A549 treated with CORT108297 at 1 μM for 4 hours (cell line): Measurements from ENCODE around the gene HTR3D. TPM values are rescaled to one million over a fixed set of nuclear protein-coding genes. Genes with fewer than 3 reads are reported as not detected.

Source experiments
- total RNA-seq: library from RNA; stranded (reverse); fragments of 200-300 nt; extraction: Qiagen RNA extraction; gene quantifications from 5 replicates; pipeline ENCODE4 v1.2.3, GENCODE V29; 2022

The HTR3D gene, protein sequence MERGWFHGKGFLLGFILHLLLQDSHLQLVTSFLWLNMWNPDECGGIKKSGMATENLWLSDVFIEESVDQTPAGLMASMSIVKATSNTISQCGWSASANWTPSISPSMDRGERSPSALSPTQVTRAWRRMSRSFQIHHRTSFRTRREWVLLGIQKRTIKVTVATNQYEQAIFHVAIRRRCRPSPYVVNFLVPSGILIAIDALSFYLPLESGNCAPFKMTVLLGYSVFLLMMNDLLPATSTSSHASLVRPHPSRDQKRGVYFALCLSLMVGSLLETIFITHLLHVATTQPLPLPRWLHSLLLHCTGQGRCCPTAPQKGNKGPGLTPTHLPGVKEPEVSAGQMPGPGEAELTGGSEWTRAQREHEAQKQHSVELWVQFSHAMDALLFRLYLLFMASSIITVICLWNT
- not detected in 5 replicates for total RNA-seq

DNA sequence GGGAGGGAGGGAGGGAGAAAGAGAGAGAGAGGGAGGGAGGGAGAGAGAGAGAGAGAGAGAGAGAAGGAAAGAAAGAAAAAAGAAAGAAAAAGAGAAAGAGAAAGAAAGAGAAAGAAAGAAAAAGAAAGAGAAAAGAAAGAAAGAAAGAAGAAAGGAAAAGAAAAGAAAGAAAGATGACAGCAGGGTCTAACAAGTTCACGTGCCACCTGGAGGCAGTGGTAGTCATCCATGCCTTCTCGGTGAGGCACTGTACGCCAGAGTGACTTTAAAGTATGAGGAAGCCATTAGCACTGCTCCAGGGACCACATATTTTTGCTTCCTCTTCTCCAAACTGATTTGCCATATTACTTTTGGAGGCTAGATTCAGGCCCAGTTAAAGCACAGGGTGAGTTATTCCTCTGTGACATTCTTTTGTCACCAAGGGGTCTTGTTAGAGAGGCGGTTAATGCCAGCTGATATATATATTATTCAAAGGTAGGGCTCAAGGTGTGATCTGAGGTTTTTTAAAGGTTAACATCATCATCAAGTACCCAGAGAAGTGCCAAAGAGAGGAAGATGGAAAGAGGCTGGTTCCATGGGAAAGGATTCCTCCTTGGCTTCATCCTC lies at the start of gene HTR3D:
TSS of gene HTR3D (plus strand) at position 556 of the 606 bp plus-strand sequence. CDS start at position 556, 0 bp downstream.

DNA sequence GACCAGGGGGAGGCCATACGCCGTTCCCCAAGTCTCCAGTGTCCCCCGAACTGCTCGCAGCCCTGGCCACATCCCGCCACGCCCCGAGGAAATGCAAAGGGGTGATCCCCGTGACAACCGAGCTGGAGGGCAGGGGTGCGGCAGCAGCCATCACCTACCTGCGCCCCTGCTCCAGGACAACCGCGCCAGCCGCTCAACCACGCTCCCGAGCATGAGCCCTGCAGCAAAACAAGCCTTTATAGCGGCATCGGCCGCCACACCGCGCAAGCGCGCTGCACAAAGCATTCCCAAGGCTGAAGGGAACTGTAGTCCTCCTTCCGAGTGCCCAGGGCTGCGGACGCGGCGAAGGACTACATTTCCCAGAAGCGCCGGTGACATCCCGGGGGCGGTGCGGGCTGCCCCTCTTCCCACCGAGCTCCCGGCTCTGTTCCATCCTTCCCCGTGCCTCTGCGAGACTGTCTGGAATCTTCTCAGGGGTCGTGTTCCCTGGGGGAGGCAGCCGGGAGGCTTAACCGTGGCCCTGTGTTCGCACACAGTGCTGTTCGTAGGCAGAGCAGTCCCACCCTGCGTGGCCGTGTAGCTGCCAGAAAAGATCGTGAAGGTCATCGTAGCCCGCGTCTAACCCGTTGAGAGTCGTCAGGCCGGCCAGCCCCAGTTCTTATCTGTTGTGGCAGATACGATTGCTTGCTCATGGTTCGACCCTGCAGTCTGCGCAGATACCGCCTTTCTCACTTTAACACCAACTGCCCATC lies 13.7 kb upstream of the HTR3D start, which contains the start of gene ABCC5:
TSS of gene ABCC5 (minus strand) at position 213 of the 752 bp plus-strand sequence. CDS start 3,492 bp downstream, outside the sequence.

DNA sequence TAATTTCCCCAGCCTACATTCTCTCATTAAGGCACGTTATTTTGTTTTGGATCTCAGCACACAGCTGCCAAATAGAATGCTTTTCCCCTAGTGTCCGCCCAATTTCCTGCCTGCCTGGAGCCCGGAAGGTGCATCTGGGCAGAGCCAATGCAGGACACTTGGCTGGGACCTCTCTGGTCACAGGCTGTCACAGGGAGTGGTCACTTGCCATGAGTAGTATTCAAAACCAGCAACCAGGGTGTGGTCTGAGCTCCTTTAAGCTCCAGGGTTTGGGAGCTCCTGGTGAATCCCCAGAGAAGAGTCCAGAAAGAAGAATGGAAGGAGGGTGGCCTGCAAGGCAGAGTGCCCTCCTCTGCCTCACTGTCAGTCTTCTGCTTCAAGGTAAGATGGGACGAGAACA lies 21.2 kb downstream of the HTR3D start, which contains the start of gene HTR3C:
TSS of gene HTR3C (plus strand) at position 281 of the 400 bp plus-strand sequence. CDS start at position 315, 34 bp downstream.

Other genes with a start within 250 kb of the HTR3D start
- gene MAP6D1, start 206.2 kb upstream of the HTR3D start, total RNA-seq, result 4.4 to 7.4 TPM (median 6.9 TPM) in 5 replicates
- gene PARL, start 146.9 kb upstream of the HTR3D start, total RNA-seq, result 61.4 to 66.8 TPM (median 62.6 TPM) in 5 replicates
- gene ABCC5, start 13.9 kb upstream of the HTR3D start, total RNA-seq, result 11.2 to 14.8 TPM (median 13.8 TPM) in 5 replicates
- gene HTR3C, start 21.3 kb downstream of the HTR3D start, total RNA-seq, result not detected in 5 replicates
- not detected in 5 replicates for gene HTR3E, start 65.3 kb downstream of the HTR3D start, total RNA-seq
- gene EIF2B5, start 103.6 kb downstream of the HTR3D start, total RNA-seq, result 29.6 to 30.9 TPM (median 30.0 TPM) in 5 replicates
- 17.8 to 28.6 TPM (median 27.7 TPM) in 5 replicates for gene DVL3, start 123.6 kb downstream of the HTR3D start, total RNA-seq
- gene AP2M1, start 143.1 kb downstream of the HTR3D start, total RNA-seq, result 307 to 325 TPM (median 321 TPM) in 5 replicates
- gene ABCF3, start 154.5 kb downstream of the HTR3D start, total RNA-seq, result 30.4 to 38.0 TPM (median 36.0 TPM) in 5 replicates
- 0.40 to 0.73 TPM (median 0.55 TPM) in 5 replicates for gene VWA5B2, start 197.8 kb downstream of the HTR3D start, total RNA-seq
- gene ALG3, start 217.2 kb downstream of the HTR3D start, total RNA-seq, result 59.2 to 88.0 TPM (median 77.6 TPM) in 5 replicates
- 9.9 to 14.1 TPM (median 12.6 TPM) in 5 replicates for gene EEF1AKMT4, start 217.9 kb downstream of the HTR3D start, total RNA-seq
- gene CAMK2N2, start 229.8 kb downstream of the HTR3D start, total RNA-seq, result 0.87 to 1.4 TPM (median 1.3 TPM) in 5 replicates
- not detected in 5 replicates for gene ECE2, start 244.3 kb downstream of the HTR3D start, total RNA-seq